IMR-90 (cell line): ENCODE measurements around the gene FRK. TPM values are rescaled to one million over a fixed set of nuclear protein-coding genes. Genes with fewer than 3 reads are reported as not detected.

Source experiments
- ATAC-seq: fragments of 200-7000 bp; cut with Tn5 transposase; 2 replicates; pipeline ENCODE4 v1.9.1; 2020; ENCODE audit warnings: low read depth, mild to moderate bottlenecking, moderate library complexity
- BruUV-seq: library from RNA; stranded (reverse); fragments of 400-500 nt; replicated peaks from 2 replicates; lab custom pipeline; 2021; lab: Mats Ljungman, UMichigan
- CTCF ChIA-PET: fragments of 300-600 bp; formaldehyde crosslinking; extraction: SDS; loops from one replicate; lab custom pipeline; 2021; ENCODE audit warnings: antibody characterized with exemption; lab: Yijun Ruan, JAX
- POLR2A ChIA-PET: fragments of 300-600 bp; sonication (Branson Sonifier 250); formaldehyde crosslinking; loops from one replicate; lab custom pipeline; 2022; ENCODE audit warnings: antibody characterized with exemption; ENCODE audit not compliant: unreplicated experiment; lab: Charles Lee
- DNase-seq: peaks from one replicate; pipeline ENCODE4 v3.0.0; 2013
- H2AFZ ChIP-seq: replicated peaks from 2 replicates; pipeline ENCODE3; 2013; ENCODE audit warnings: low read length, mild to moderate bottlenecking; ENCODE audit not compliant: poor library complexity
- H2AK5ac ChIP-seq: 2 replicates; pipeline ENCODE4 v1.6.1; 2013; ENCODE audit warnings: low read depth, low read length, inconsistent platforms
- H2AK9ac ChIP-seq: replicated peaks from 2 replicates; pipeline ENCODE3; 2013; ENCODE audit warnings: mild to moderate bottlenecking, low read depth, low read length, moderate library complexity; ENCODE audit not compliant: poor library complexity
- H2BK120ac ChIP-seq: 2 replicates; pipeline ENCODE4 v1.6.1; 2013; ENCODE audit warnings: low read depth, low read length, inconsistent platforms
- H2BK15ac ChIP-seq: 3 replicates; pipeline ENCODE4 v1.6.1; 2013; ENCODE audit warnings: low read depth, low read length, inconsistent platforms
- H2BK20ac ChIP-seq: 2 replicates; pipeline ENCODE4 v1.6.1; 2013; ENCODE audit warnings: low read depth, mild to moderate bottlenecking, inconsistent platforms, low read length, moderate library complexity
- H2BK5ac ChIP-seq: 2 replicates; pipeline ENCODE4 v1.6.1; 2013; ENCODE audit warnings: mild to moderate bottlenecking, low read depth, low read length, inconsistent platforms; ENCODE audit not compliant: poor library complexity, severe bottlenecking
- H3K14ac ChIP-seq: replicated peaks from 2 replicates; pipeline ENCODE4 v1.6.1; 2013; ENCODE audit warnings: low read depth, low read length, inconsistent platforms
- H3K18ac ChIP-seq: 2 replicates; pipeline ENCODE4 v1.6.1; 2013; ENCODE audit warnings: low read depth, low read length, control low read depth
- H3K23ac ChIP-seq: 2 replicates; pipeline ENCODE4 v1.6.1; 2013; ENCODE audit warnings: low read depth, low read length, inconsistent platforms
- H3K27ac ChIP-seq: 2 replicates; pipeline ENCODE4 v1.5.1; 2013; ENCODE audit warnings: mild to moderate bottlenecking, control low read depth, low read length; ENCODE audit not compliant: insufficient read depth
- H3K27me3 ChIP-seq: 2 replicates; pipeline ENCODE4 v1.6.1; 2013; ENCODE audit warnings: low read length; ENCODE audit not compliant: control insufficient read depth, insufficient read depth
- H3K36me3 ChIP-seq: 2 replicates; pipeline ENCODE4 v1.6.1; 2013; ENCODE audit warnings: low read length, mixed read lengths; ENCODE audit not compliant: control insufficient read depth, insufficient read depth
- H3K4ac ChIP-seq: 2 replicates; pipeline ENCODE4 v1.6.1; 2013; ENCODE audit warnings: low read depth, low read length, inconsistent platforms
- H3K4me1 ChIP-seq: 2 replicates; pipeline ENCODE4 v1.6.1; 2013; ENCODE audit warnings: low read length, mixed read lengths; ENCODE audit not compliant: control insufficient read depth, insufficient read depth
- H3K4me2 ChIP-seq: 2 replicates; pipeline ENCODE4 v1.6.1; 2013; ENCODE audit warnings: low read depth, mild to moderate bottlenecking, control low read depth, low read length, moderate library complexity
- H3K4me3 ChIP-seq: 2 replicates; pipeline ENCODE4 v1.5.1; 2013; ENCODE audit warnings: low read depth, mild to moderate bottlenecking, control low read depth, low read length, moderate library complexity; ENCODE audit not compliant: insufficient read depth
- H3K56ac ChIP-seq: 2 replicates; pipeline ENCODE4 v1.6.1; 2013; ENCODE audit warnings: low read length, inconsistent platforms; ENCODE audit not compliant: insufficient read depth; ENCODE audit errors: extremely low read depth
- H3K79me1 ChIP-seq, 2 experiments: 2 replicates each; pipeline ENCODE4 v1.6.1; 2013; ENCODE audit warnings: low read length in 2 of 2, inconsistent platforms in 1 of 2, low read depth in 1 of 2
- H3K9ac ChIP-seq: 2 replicates; pipeline ENCODE4 v1.6.1; 2013; ENCODE audit warnings: low read depth, low read length, control low read depth
- H3K9me1 ChIP-seq: 2 replicates; pipeline ENCODE4 v1.6.1; 2013; ENCODE audit warnings: low read length, inconsistent platforms; ENCODE audit not compliant: insufficient read depth
- H3K9me3 ChIP-seq: 2 replicates; pipeline ENCODE4 v1.6.1; 2013; ENCODE audit warnings: low read length; ENCODE audit not compliant: control insufficient read depth, insufficient read depth
- H4K20me1 ChIP-seq: 2 replicates; pipeline ENCODE4 v1.6.1; 2013; ENCODE audit warnings: low read length, inconsistent platforms; ENCODE audit not compliant: insufficient read depth
- H4K5ac ChIP-seq: 2 replicates; pipeline ENCODE4 v1.6.1; 2013; ENCODE audit warnings: mild to moderate bottlenecking, low read depth, low read length, control low read depth
- H4K8ac ChIP-seq, 2 experiments: 2 replicates each; pipeline ENCODE4 v1.6.1; 2013; ENCODE audit warnings: low read depth in 2 of 2, low read length in 2 of 2, control low read depth in 1 of 2, inconsistent platforms in 1 of 2
- H4K91ac ChIP-seq: 2 replicates; pipeline ENCODE4 v1.6.1; 2013; ENCODE audit warnings: low read depth, low read length, inconsistent platforms; ENCODE audit not compliant: insufficient read depth
- BHLHE40 ChIP-seq: fragments of 150-350 bp; IDR thresholded peaks from 2 replicates; pipeline ENCODE4 v1.6.1; 2016; ENCODE audit warnings: mild to moderate bottlenecking, low read depth, low read length
- CEBPB ChIP-seq: IDR thresholded peaks from 2 replicates; pipeline ENCODE4 v1.6.1; 2012; ENCODE audit warnings: low read depth, low read length, improper control_type of control experiment
- CHD1 ChIP-seq: IDR thresholded peaks from 2 replicates; pipeline ENCODE4 v1.6.1; 2012; ENCODE audit warnings: low read depth, low read length, improper control_type of control experiment
- CTCF ChIP-seq: conservative IDR thresholded peaks from 2 replicates; pipeline ENCODE4 v1.5.1; 2012; ENCODE audit warnings: mild to moderate bottlenecking, low read depth, low read length, improper control_type of control experiment
- FOS ChIP-seq: fragments of 150-350 bp; IDR thresholded peaks from 2 replicates; pipeline ENCODE4 v1.6.1; 2016; ENCODE audit warnings: low read depth, low read length
- MAFK ChIP-seq: IDR thresholded peaks from 2 replicates; pipeline ENCODE4 v1.6.1; 2012; ENCODE audit warnings: low read depth, low read length, improper control_type of control experiment
- MAZ ChIP-seq: IDR thresholded peaks from 2 replicates; pipeline ENCODE4 v1.6.1; 2012; ENCODE audit warnings: low read depth, mild to moderate bottlenecking, low read length, improper control_type of control experiment, moderate library complexity, borderline replicate concordance
- NFE2L2 ChIP-seq: fragments of 150-350 bp; IDR thresholded peaks from 2 replicates; pipeline ENCODE4 v1.6.1; 2016; ENCODE audit warnings: low read depth, mild to moderate bottlenecking, low read length
- RAD21 ChIP-seq: IDR thresholded peaks from 2 replicates; pipeline ENCODE4 v1.6.1; 2012; ENCODE audit warnings: low read length, improper control_type of control experiment
- RCOR1 ChIP-seq: IDR thresholded peaks from 2 replicates; pipeline ENCODE4 v1.6.1; 2012; ENCODE audit warnings: mild to moderate bottlenecking, low read length, improper control_type of control experiment; ENCODE audit not compliant: insufficient replicate concordance
- RFX5 ChIP-seq: IDR thresholded peaks from 2 replicates; pipeline ENCODE4 v1.8.0; 2012; ENCODE audit warnings: low read depth, mild to moderate bottlenecking, low read length, moderate library complexity
- WGBS, 2 experiments: methylation state at CpG; one replicate each; pipeline versions ENCODE4 v1.1.5 to v1.1.7; 2013; ENCODE audit warnings: missing lambda C conversion rate in 2 of 2; ENCODE audit not compliant: insufficient read length in 1 of 2; ENCODE audit errors: extremely low coverage in 2 of 2; 5-methylcytosine and 5-hydroxymethylcytosine counted together
- dilution Hi-C: fragments of 300-500 bp; cut with HindIII; formaldehyde crosslinking; loops from one replicate; pipeline ENCODE4 v1.14.3; 2018; ENCODE audit warnings: low sequenced_read_pairs; ENCODE audit not compliant: unreplicated experiment
- in situ Hi-C: fragments of 300-500 bp; cut with MboI; formaldehyde crosslinking; loops from 3 replicates; pipeline ENCODE4 v1.14.3; 2019; ENCODE audit warnings: low sequenced_read_pairs, inconsistent platforms, mixed read lengths
- intact Hi-C: fragments of 100-400 bp; cut with micrococcal nuclease; formaldehyde crosslinking; loops from 2 replicates; pipeline ENCODE4 v1.10.0; 2022
- polyA plus RNA-seq, 3 experiments: library from polyadenylated mRNA; depleted of rRNA; stranded (reverse); fragments of >200 nt; gene quantifications; 2 replicates each; pipeline ENCODE4 v1.2.3, GENCODE V29; 2012; ENCODE audit warnings: low replicate concordance in 1 of 3
- total RNA-seq: library from RNA; depleted of rRNA; stranded (reverse); fragments of >200 nt; gene quantifications from 2 replicates; pipeline ENCODE4 v1.2.3, GENCODE V29; 2012
- TF ChIP-seq, protein P1 (sequence below): fragments of 150-350 bp; IDR thresholded peaks from 2 replicates; pipeline ENCODE4 v1.6.1; 2017; ENCODE audit warnings: mild to moderate bottlenecking, antibody characterized with exemption, low read length, low read depth

The FRK gene
- total and polyA plus RNA-seq, 2 of the 4 experiments (the other 2 are of a cell fraction), result under 0.01 to 0.02 TPM

GRCh38 chr6:115901896-115902295 lies 158.8 kb downstream of the FRK start:
- no peak overlapping the region for H4K5ac ChIP-seq
- no peak overlapping the region for H2BK15ac ChIP-seq
- H3K27me3 ChIP-seq, result no peaks in the 10 kb centered on the region; the same call in 1 of the 2 replicates
- ATAC-seq (no peak), DNase-seq (no peak)
- no peak overlapping the region for H4K91ac ChIP-seq
- no peaks in the 10 kb centered on the region for H3K36me3 ChIP-seq
- no peak overlapping the region for H2BK120ac ChIP-seq
- no peak for TF ChIP-seq CHD1
- TF ChIP-seq, protein P1, sequence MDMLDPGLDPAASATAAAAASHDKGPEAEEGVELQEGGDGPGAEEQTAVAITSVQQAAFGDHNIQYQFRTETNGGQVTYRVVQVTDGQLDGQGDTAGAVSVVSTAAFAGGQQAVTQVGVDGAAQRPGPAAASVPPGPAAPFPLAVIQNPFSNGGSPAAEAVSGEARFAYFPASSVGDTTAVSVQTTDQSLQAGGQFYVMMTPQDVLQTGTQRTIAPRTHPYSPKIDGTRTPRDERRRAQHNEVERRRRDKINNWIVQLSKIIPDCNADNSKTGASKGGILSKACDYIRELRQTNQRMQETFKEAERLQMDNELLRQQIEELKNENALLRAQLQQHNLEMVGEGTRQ, result no peak
- no peak for TF ChIP-seq RCOR1
- TF ChIP-seq CTCF, result no peak
- TF ChIP-seq MAZ, result no peak
- no peak for TF ChIP-seq MAFK
- TF ChIP-seq FOS, result no peak
- TF ChIP-seq RAD21, result no peak
- no peak for TF ChIP-seq CEBPB
- TF ChIP-seq BHLHE40, result no peak
- TF ChIP-seq RFX5, result no peak
- no peak for TF ChIP-seq NFE2L2
- no peak overlapping the region for H2AK9ac ChIP-seq
- intact Hi-C loops, result no loop called here
- H3K9me3 ChIP-seq, result no peaks in the 10 kb centered on the region
- no peaks in the 10 kb centered on the region for H3K79me1 ChIP-seq
- H3K56ac ChIP-seq, result no peak overlapping the region
- CTCF ChIA-PET, result no interaction called here
- no peak overlapping the region for H2AFZ ChIP-seq
- no peak overlapping the region for H2BK20ac ChIP-seq
- H2BK5ac ChIP-seq, result no peak overlapping the region
- H3K9me1 ChIP-seq, result no peaks in the 10 kb centered on the region
- no peaks in the 10 kb centered on the region for H3K4me1 ChIP-seq
- H2AK5ac ChIP-seq, result no peak overlapping the region
- H3K4me3 ChIP-seq, result no peak overlapping the region
- H3K4me2 ChIP-seq, result no peak overlapping the region
- H3K23ac ChIP-seq, result no peak overlapping the region
- WGBS, 2 experiments, result no CpG with 5 or more reads among the region's 3 CpGs
- no peak overlapping the region for H3K9ac ChIP-seq
- dilution Hi-C loops, result no loop called here
- H3K27ac ChIP-seq, result no peak overlapping the region
- H3K14ac ChIP-seq, result no peak overlapping the region
- in situ Hi-C loops, result no loop called here
- no peak overlapping the region for H3K4ac ChIP-seq
- no TSS peak for BruUV-seq
- H4K20me1 ChIP-seq, result no peaks in the 10 kb centered on the region; the same call in 1 of the 2 replicates
- H3K18ac ChIP-seq, result no peak overlapping the region
- H4K8ac ChIP-seq, result no peak overlapping the region
- POLR2A ChIA-PET, result no interaction called here
